Loucy (cell line): Measurements from ENCODE around the gene ZNF549.

Source experiments
- CTCF ChIP-seq: fragments of 200-600 bp; sonication (generic); conservative IDR thresholded peaks from 2 replicates; pipeline ENCODE4 v1.5.1; 2014; ENCODE audit warnings: mild to moderate bottlenecking, antibody characterized with exemption, low read length
- EZH2phosphoT487 ChIP-seq: fragments of 200-600 bp; IDR thresholded peaks from 2 replicates; pipeline ENCODE4 v1.6.1; 2018; ENCODE audit warnings: antibody characterized with exemption, mild to moderate bottlenecking, moderate library complexity, borderline replicate concordance

DNA sequence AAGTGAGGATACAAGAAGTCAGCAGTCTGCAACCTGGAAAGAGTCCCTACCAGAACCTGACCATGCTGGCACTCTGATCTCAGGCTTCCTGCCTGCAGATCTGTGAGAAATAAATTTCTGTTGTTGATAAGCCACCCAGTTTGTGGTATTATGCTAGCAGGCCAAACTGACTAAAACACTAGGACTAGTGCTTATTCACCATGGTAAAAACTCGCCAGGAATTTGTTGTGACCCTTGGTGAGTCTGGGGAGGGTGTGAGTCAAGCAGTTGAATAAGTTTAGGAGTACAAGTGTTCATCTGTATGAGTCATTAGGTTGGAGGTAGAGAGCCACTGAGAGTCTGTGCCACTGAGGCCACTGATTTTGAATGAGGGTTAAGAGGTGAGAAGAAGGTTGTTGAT lies 60.4 kb downstream of the ZNF549 start:
- no peak for TF ChIP-seq CTCF
- no peak for TF ChIP-seq EZH2phosphoT487
